ENCODE data around the gene ZNG1E.
"Not testable (repeated sequence)": the region's sequence is repeated elsewhere in the genome, so short reads cannot be mapped to it uniquely, and the experiment has no call there.

GRCh38 chr9:65675589-65676021, at the start of gene ZNG1E:
- TF ChIP-seq CTCF, POLR2AphosphoS5 (IDR thresholded peaks at IDR 0.05): not testable (repeated sequence)

Data from prostate gland (tissue), 2 donors.